ENCODE measurements around the gene ZNHIT2. TPM values are rescaled to one million over a fixed set of nuclear protein-coding genes. Genes with fewer than 3 reads are reported as not detected.

ZNHIT2 gene
- total and polyA plus RNA-seq, 2 of the 8 experiments (the other 6 are each of a cell fraction or from before 2014, with no cell fraction given), result 13.0 to 16.1 TPM

DNA sequence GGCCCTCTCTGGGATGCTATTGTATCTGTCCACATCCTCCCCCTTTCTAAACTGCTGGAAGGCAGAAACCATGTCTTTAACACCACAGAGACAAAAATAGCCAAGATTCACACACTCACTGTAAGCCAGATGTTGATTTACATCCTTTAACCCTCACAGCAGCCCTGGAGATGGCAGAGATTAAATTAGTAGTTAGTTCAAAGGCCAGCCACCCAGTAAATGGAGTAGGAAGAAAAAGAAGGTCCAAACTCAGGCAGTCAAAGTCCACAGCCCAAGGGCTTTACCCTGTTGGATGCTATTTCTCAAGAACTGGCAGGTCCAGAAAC, 2.1 kb upstream of the ZNHIT2 start (continued):
- TF ChIP-seq, protein P1, sequence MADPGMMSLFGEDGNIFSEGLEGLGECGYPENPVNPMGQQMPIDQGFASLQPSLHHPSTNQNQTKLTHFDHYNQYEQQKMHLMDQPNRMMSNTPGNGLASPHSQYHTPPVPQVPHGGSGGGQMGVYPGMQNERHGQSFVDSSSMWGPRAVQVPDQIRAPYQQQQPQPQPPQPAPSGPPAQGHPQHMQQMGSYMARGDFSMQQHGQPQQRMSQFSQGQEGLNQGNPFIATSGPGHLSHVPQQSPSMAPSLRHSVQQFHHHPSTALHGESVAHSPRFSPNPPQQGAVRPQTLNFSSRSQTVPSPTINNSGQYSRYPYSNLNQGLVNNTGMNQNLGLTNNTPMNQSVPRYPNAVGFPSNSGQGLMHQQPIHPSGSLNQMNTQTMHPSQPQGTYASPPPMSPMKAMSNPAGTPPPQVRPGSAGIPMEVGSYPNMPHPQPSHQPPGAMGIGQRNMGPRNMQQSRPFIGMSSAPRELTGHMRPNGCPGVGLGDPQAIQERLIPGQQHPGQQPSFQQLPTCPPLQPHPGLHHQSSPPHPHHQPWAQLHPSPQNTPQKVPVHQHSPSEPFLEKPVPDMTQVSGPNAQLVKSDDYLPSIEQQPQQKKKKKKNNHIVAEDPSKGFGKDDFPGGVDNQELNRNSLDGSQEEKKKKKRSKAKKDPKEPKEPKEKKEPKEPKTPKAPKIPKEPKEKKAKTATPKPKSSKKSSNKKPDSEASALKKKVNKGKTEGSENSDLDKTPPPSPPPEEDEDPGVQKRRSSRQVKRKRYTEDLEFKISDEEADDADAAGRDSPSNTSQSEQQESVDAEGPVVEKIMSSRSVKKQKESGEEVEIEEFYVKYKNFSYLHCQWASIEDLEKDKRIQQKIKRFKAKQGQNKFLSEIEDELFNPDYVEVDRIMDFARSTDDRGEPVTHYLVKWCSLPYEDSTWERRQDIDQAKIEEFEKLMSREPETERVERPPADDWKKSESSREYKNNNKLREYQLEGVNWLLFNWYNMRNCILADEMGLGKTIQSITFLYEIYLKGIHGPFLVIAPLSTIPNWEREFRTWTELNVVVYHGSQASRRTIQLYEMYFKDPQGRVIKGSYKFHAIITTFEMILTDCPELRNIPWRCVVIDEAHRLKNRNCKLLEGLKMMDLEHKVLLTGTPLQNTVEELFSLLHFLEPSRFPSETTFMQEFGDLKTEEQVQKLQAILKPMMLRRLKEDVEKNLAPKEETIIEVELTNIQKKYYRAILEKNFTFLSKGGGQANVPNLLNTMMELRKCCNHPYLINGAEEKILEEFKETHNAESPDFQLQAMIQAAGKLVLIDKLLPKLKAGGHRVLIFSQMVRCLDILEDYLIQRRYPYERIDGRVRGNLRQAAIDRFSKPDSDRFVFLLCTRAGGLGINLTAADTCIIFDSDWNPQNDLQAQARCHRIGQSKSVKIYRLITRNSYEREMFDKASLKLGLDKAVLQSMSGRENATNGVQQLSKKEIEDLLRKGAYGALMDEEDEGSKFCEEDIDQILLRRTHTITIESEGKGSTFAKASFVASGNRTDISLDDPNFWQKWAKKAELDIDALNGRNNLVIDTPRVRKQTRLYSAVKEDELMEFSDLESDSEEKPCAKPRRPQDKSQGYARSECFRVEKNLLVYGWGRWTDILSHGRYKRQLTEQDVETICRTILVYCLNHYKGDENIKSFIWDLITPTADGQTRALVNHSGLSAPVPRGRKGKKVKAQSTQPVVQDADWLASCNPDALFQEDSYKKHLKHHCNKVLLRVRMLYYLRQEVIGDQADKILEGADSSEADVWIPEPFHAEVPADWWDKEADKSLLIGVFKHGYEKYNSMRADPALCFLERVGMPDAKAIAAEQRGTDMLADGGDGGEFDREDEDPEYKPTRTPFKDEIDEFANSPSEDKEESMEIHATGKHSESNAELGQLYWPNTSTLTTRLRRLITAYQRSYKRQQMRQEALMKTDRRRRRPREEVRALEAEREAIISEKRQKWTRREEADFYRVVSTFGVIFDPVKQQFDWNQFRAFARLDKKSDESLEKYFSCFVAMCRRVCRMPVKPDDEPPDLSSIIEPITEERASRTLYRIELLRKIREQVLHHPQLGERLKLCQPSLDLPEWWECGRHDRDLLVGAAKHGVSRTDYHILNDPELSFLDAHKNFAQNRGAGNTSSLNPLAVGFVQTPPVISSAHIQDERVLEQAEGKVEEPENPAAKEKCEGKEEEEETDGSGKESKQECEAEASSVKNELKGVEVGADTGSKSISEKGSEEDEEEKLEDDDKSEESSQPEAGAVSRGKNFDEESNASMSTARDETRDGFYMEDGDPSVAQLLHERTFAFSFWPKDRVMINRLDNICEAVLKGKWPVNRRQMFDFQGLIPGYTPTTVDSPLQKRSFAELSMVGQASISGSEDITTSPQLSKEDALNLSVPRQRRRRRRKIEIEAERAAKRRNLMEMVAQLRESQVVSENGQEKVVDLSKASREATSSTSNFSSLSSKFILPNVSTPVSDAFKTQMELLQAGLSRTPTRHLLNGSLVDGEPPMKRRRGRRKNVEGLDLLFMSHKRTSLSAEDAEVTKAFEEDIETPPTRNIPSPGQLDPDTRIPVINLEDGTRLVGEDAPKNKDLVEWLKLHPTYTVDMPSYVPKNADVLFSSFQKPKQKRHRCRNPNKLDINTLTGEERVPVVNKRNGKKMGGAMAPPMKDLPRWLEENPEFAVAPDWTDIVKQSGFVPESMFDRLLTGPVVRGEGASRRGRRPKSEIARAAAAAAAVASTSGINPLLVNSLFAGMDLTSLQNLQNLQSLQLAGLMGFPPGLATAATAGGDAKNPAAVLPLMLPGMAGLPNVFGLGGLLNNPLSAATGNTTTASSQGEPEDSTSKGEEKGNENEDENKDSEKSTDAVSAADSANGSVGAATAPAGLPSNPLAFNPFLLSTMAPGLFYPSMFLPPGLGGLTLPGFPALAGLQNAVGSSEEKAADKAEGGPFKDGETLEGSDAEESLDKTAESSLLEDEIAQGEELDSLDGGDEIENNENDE (IDR thresholded peaks at IDR 0.05; ENCODE audit: insufficient replicate concordance, low read length), result no peak
- TF ChIP-seq, protein P2, sequence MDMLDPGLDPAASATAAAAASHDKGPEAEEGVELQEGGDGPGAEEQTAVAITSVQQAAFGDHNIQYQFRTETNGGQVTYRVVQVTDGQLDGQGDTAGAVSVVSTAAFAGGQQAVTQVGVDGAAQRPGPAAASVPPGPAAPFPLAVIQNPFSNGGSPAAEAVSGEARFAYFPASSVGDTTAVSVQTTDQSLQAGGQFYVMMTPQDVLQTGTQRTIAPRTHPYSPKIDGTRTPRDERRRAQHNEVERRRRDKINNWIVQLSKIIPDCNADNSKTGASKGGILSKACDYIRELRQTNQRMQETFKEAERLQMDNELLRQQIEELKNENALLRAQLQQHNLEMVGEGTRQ (IDR thresholded peaks at IDR 0.05; ENCODE audit: low read length), result no peak
- no peak for TF ChIP-seq TAF1 (IDR thresholded peaks at IDR 0.05; ENCODE audit: low read depth, low read length)
- TF ChIP-seq, protein P3, sequence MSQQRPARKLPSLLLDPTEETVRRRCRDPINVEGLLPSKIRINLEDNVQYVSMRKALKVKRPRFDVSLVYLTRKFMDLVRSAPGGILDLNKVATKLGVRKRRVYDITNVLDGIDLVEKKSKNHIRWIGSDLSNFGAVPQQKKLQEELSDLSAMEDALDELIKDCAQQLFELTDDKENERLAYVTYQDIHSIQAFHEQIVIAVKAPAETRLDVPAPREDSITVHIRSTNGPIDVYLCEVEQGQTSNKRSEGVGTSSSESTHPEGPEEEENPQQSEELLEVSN (IDR thresholded peaks at IDR 0.05), result no peak
- no peak for TF ChIP-seq SP4 (IDR thresholded peaks at IDR 0.05; ENCODE audit: low read length)
- TF ChIP-seq SP1 (IDR thresholded peaks at IDR 0.05; ENCODE audit: low read depth, low read length), result no peak
- no peak for TF ChIP-seq CEBPB (IDR thresholded peaks at IDR 0.05; ENCODE audit: low read depth, low read length)
- TF ChIP-seq SUZ12 (IDR thresholded peaks at IDR 0.05; ENCODE audit: low read length), result no peak
- TF ChIP-seq TBP (IDR thresholded peaks at IDR 0.05; ENCODE audit: low read depth, low read length), result no peak
